ENCODE results near the gene ARHGAP8.
A peak's percentile ranks its signal among the peaks of the same experiment; 100 is the strongest.
"Not testable (repeated sequence)": the region's sequence is repeated elsewhere in the genome, so short reads cannot be mapped to it uniquely, and the experiment has no call there.

The ARHGAP8 gene

DNA sequence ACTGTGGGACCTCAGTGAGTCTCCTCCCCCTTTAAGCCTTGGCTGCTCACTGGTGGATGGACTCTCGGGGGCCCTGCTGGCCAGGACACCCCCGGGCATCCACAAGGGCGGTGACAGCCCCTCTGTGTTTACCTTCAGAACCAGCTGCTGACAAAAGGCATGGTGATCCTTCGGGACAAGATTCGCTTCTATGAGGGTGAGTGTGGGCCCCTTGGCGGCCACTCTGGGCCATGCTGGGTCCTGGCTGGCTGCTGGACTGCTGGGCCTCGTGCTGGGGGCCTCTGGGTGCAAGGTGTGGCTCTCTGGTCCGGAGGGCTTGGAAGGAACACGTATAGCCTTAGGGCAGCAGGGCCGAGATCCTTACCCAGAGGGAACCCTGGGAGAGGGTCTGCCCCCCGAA lies 25.9 kb upstream of the ARHGAP8 start:
- DNase-seq = no peak

GRCh38 chr22:44727148-44727547 lies 25.2 kb upstream of the ARHGAP8 start:
- DNase-seq = no peak

DNA sequence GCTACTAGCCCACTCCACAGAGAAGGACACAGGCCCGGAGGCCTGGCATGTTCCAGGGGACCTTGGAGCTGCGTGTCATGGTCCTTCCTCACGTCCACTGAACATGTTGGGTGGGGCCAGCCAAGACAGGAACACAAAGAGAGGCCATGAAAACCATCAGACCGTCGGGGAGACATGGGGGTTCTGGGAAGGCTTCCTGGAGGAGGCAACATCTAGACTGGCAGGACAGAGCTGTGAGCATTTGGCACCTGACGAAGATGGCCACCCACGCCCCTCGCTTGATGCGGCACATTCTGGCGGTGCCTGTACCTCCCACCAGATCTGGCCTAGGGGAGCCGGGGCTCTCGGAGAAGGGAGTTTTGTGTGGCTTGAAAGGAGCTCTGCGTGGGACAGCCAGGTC lies 24.7 kb upstream of the ARHGAP8 start:
- no peak for DNase-seq

DNA sequence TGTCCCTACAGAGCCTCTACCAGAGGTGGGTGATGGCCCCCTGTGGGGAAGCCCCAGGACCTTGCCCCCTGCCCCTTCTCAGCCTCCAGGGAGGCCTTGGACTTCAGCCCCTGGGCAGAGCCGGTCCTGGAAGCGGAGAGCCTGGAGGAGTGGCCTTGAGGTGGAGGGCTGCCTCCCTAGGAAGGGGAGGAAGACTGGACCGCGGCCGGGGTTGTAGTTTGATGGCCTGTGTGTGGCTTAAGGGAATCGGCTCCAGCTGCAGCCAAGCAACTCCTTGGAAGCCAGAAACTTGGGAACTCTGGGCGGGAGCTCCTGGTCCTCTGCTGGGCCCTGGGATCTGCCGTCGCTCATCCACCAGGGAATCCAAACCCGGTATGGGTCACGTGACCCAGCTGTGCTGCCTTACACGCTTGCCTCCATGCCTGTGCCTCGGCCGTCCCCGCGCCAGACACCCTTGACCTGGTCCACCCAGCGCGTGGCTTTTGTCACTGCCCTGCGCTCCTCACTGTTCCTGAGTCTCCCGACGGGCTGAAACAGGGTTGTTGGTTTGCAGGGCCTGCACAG lies 23.5 kb upstream of the ARHGAP8 start:
- no peak for DNase-seq

- no peak for DNase-seq
Measured at GRCh38 chr22:44729391-44730021, 22.9 kb upstream of the ARHGAP8 start.

- DNase-seq = no peak
Measured at GRCh38 chr22:44730022-44730393, 22.4 kb upstream of the ARHGAP8 start.

GRCh38 chr22:44730490-44731356 lies 21.7 kb upstream of the ARHGAP8 start:
- no peak for DNase-seq

DNA sequence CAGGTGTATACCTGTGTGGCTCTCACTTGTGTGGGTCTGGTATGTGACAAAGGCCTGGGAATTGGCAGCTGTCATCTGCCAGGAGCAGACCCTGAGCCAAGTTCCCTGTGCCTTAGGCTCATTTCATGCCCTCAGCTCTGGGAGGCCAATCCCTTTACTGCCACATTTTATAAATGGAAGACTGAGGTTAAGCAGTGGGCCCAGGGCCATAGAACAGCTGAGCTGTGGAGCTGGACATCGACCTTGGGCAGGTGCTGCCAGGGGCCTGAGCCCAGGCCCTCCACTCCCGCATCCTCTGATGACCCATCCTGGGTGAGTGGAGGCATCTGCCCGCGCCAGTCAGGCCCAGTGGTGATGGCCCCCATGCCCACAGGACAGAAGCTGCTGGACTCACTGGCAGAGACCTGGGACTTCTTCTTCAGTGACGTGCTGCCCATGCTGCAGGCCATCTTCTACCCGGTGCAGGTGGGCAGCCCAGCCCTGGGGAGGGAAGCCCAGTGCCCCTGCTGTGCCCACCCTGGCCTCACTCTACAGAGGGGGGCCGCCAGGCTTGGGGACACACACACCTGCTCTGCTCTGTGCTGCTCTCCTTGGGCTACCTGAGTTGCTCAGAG lies 20.9 kb upstream of the ARHGAP8 start:
- no peak for DNase-seq

GRCh38 chr22:44732017-44732561 lies 20.3 kb upstream of the ARHGAP8 start:
- DNase-seq = no peak

DNA sequence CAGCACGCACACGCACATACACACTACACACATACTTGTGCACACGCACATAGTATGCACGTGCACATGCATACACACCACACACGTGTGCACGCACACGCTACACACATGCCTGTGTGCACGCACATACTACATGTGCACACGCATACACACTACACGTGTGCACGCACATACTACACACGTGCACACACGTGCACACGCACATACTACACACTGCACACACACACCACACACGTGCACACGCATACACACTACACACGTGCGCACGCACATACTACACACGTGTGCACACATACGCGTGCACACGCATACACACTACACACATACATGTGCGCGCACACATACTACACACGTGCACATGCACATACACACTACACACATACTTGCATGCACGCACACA lies 19.7 kb upstream of the ARHGAP8 start:
- no peak for DNase-seq

DNA sequence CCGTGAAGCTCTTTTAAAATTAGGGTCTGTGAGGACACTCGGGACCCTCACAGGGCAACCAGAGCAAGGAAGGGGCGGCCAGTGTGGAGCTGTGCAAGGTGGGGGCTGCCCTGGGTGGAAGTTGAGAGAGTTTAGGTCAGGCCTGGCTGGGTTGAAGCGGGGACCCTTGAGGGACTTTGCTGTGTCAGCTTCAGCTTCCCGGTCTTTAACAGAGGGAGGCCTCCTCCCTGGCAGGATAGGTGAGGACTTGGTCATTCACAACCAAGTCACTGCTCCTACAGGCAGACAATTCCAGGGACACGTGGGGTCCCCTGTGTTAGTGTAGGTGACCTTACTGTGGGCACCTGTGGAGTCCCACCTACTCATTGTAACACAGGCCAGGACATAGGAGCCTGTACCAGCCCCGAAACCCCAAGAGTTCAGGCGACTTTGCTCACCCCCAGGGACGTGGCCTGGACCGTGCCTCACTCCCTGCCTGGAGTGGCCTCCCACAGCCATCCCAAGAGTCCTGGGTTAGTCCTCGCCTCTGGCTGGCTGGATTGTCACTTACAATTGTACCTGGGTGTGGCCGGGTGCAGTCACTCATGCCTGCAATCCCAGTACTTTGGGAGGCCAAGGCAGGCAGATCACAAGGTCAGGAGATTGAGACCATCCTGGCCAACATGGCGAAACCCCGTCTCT lies 18.8 kb upstream of the ARHGAP8 start:
- no peak for DNase-seq

DNA sequence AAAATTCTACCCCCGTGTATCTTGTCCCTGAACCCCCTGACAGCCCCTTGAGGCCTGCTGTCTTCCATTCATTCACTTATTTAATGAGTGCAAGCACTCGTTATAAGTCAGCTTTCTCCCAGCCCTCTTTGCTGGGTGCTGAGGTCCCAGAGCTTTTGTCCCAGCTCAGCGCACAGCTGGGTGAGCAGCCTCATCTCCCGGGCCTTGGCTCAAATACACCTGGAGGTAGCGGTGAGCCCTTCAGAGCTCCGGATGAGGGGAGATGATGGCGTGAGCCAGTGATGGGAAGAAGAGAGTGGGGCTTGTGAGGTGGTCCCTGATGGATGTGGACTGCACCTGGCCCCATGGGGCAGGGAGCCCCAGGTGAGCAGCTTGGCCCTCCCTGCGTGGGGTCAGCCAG lies 18.1 kb upstream of the ARHGAP8 start:
- DNase-seq = no peak

GRCh38 chr22:44734801-44735517 lies 17.4 kb upstream of the ARHGAP8 start:
- DNase-seq = no peak

DNA sequence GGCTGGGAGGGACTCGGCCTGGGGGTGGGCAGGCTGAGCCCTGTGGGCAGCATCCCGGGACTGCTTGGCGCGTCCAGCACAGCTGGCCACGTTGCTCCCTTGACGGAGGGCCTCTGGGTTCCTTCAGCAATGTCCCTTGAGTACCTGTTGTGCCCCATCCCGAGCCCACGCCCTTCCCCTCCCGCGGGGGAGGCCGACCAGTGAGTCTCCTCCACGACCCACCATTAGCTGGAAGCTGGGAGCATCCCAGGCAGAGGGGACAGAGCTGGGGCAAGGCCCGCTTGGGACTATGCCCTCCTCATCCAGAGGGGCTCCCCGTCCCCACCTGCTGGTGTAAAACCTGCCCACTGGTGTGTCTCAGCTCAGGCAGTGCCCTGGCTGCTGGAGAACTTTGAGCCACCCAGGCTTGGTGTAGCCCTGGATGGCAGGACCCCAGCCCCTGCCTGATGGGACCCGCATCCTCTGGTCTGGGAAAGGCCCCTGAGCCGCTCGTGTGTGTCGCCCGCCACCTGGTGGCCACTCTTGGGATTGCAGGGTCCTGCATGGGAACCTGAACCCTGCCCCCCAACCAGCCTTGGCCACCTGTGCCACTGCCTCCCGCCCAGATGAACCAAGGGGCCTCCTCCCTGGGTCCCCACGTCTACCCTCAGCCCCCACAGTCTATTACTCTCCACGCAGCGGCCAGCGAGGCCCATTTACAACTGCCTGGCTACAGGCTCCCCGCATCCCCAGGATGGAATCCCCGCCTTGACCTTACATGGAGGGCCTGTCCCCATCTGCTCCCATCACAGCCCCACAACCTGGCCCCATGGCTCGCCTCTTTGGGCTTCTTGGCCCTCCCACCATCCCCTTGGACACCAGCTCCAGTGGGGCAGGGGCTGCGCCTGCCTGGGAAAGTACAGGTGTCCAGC lies 16.6 kb upstream of the ARHGAP8 start:
- DNase-seq = peak; percentile 56 to 81 (median 65)

DNA sequence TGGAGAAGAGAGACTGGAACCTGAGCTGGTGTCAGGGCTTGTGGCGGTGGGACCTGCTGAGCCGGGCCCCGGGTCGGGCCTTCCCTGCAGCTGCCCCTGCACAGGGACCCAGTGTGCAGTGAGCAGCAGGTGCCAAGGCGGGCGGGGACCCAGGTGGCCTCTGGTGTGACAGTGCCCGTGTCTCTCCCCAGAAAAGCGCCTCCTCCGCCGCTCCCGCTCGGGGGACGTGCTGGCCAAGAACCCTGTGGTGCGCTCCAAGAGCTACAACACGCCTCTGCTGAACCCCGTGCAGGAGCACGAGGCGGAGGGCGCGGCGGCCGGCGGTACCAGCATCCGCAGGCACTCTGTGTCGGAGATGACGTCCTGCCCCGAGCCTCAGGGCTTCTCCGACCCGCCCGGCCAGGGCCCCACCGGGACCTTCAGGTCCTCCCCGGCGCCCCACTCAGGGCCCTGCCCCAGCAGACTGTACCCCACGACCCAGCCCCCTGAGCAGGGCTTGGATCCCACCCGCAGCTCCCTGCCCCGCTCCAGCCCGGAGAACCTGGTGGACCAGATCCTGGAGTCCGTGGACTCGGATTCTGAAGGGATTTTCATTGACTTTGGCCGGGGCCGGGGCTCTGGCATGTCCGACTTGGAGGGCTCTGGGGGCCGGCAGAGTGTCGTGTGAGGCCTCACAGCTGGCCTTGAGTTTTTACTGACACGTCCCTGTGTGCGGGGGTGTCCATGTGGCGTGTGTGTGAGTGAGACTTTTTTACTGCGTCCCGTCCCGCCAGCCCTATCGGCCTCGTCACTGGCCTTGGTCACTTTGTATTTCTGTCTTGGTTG lies 15.6 kb upstream of the ARHGAP8 start:
- DNase-seq = no peak

- no peak for DNase-seq
Measured at GRCh38 chr22:44737406-44738346, 14.7 kb upstream of the ARHGAP8 start.

DNA sequence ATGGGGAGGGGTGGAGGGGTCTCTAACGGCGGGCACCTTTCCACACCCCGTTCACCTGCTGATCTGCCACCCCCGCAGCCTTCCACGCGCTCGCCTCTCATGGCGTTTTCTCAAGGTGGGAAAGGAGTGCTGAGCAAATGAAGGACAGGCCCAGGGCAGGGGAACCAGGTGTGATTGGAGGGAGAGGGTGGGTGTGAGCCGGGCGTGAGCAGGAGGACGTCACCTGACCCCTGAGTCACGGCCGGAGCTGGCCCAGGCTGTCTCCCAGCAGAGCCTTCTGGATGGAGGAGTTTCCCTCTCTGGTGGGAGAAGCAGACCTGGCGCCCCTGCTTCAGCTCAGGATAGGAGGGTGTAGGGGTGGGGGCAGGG lies 14.0 kb upstream of the ARHGAP8 start:
- no peak for DNase-seq

- DNase-seq = no peak
Measured at GRCh38 chr22:44739024-44739423, 13.4 kb upstream of the ARHGAP8 start.

- DNase-seq = not testable (repeated sequence)
Measured at GRCh38 chr22:44739666-44740065, 12.7 kb upstream of the ARHGAP8 start.
